Heart left ventricle (tissue), 16 donors: ENCODE results near the gene DPP9. TPM values are rescaled to one million over a fixed set of nuclear protein-coding genes. Genes with fewer than 3 reads are reported as not detected.

Experiments used
- ATAC-seq, 4 donors: fragments of 200-7000 bp; cut with Tn5 transposase; one replicate each; pipeline ENCODE4 v1.9.1; 2020 to 2022; ENCODE audit warnings: moderate library complexity in 4 of 4, mild to moderate bottlenecking in 3 of 4, moderate number of reproducible peaks in 1 of 4
- DNase-seq, 5 donors: peaks; one replicate each; pipeline ENCODE4 v3.0.0-alpha.2; 2020
- H3K27ac ChIP-seq, 12 donors: fragments of 200-600 bp; sonication (generic) in 4 of 12; one replicate each; pipeline versions ENCODE4 v1.5.0 to v1.8.0; 2016 to 2022; ENCODE audit warnings: mild to moderate bottlenecking in 2 of 12
- H3K27me3 ChIP-seq, 9 donors: fragments of 200-600 bp; sonication (generic) in 2 of 9; one replicate each; pipeline versions ENCODE4 v1.5.1 to v1.8.0; 2016 to 2022; ENCODE audit warnings: mild to moderate bottlenecking in 3 of 9
- H3K36me3 ChIP-seq, 9 donors: fragments of 200-600 bp; sonication (generic) in 2 of 9; one replicate each; pipeline versions ENCODE4 v1.5.0 to v1.8.0; 2018 to 2022; ENCODE audit warnings: mild to moderate bottlenecking in 2 of 9
- H3K4me1 ChIP-seq, 12 donors: fragments of 200-600 bp; sonication (generic) in 4 of 12; one replicate each; pipeline versions ENCODE4 v1.5.0 to v1.8.0; 2016 to 2022; ENCODE audit warnings: mild to moderate bottlenecking in 3 of 12
- H3K4me3 ChIP-seq, 12 donors: fragments of 200-600 bp; sonication (generic) in 4 of 12; one replicate each; pipeline versions ENCODE4 v1.5.0 to v1.8.0; 2017 to 2022; ENCODE audit warnings: mild to moderate bottlenecking in 9 of 12, moderate library complexity in 4 of 12
- H3K9me3 ChIP-seq, 12 donors: fragments of 200-600 bp; sonication (generic) in 4 of 12; one replicate each; pipeline versions ENCODE4 v1.5.0 to v1.8.0; 2016 to 2022; ENCODE audit warnings: mild to moderate bottlenecking in 1 of 12
- POLR2A ChIP-seq, 2 donors: fragments of 450-650 bp; IDR thresholded peaks; one replicate each; pipeline ENCODE4 v1.6.1; 2017; ENCODE audit warnings: antibody characterized with exemption in 2 of 2, mild to moderate bottlenecking in 2 of 2, moderate library complexity in 2 of 2
- WGBS, 4 donors: extraction: QIAGEN DNeasy Blood & Tissue Kit in 2 of 4; methylation state at CpG; one replicate each; pipeline versions ENCODE4 v1.1.5 to v1.1.7; 2013 to 2018; 5-methylcytosine and 5-hydroxymethylcytosine counted together
- intact Hi-C, 10 donors: fragments of 100-400 bp; cut with DNase I; formaldehyde crosslinking; loops; one replicate each; pipeline versions ENCODE4 v1.11.1 to v1.14.2; 2022
- polyA plus RNA-seq, 2 donors: library from polyadenylated mRNA; stranded (reverse); fragments of 200-250 nt; gene quantifications; one replicate each; pipeline ENCODE4 v1.2.3, GENCODE V29; 2013
- total RNA-seq, 9 donors: library from RNA; depleted of rRNA in 2 of 9; stranded (reverse); fragments of >200 nt in 2 of 9; fragmentation: NEBNext Ultra II Directional in 3 of 9; extraction: Animal tissue kit (Norgen Biotek cat#: 25700) in 3 of 9; gene quantifications; one replicate each; pipeline versions ENCODE4 v1.1.0 to v1.2.4, GENCODE V29; 2016 to 2023
- TF ChIP-seq, protein P1 (sequence below), 12 donors: fragments of 200-600 bp; sonication (generic) in 4 of 12; IDR thresholded peaks; one replicate each; pipeline versions ENCODE4 v1.5.0 to v1.8.0; 2018 to 2022; ENCODE audit warnings: antibody characterized with exemption in 12 of 12, mild to moderate bottlenecking in 5 of 12
- donor health status: ischemic (EF 13 %, LVEDD 7.1; RV severe dilation, severe dysfunction).
- donor health status: healthy with polysubstance abuse.
- donor health status: DM: no; HTN: yes; CAD: no.
- donor health status: DM: no; HTN: no; CAD: no.
- donor health status: ischemic (EF 25% LVEDD 6.9; RV normal size, moderate dysfunction).
- donor health status: ischemic (EF 25% LVEDD 5.7; RV mildly dilated, moderate dysfunction).
- donor health status: healthy.
- donor health status: DM: yes; HTN: yes; CAD: no.
- donor health status: ischemic (EF 35%, LVEDD 5.7; RV mildly dilated, moderate dysfunction).
- donor health status: nonischemic (EF 11% LVEDD 7.7; RV severe dilation, severe dysfunction).
- donor health status: DM: yes; HTN: yes; CAD: no.
- donor health status: PGD.
- donor health status: ischemic (EF 29% LVEDD 5.4; RV normal size, mild dysfunction).
- donor health status: nonischemic (EF 23%, LVEDD 6.1; RV moderate dilation, normal function).

Gene DPP9
- total and polyA plus RNA-seq, 11 donors: 30.7 to 65.2 (median 47.7) TPM

DNA sequence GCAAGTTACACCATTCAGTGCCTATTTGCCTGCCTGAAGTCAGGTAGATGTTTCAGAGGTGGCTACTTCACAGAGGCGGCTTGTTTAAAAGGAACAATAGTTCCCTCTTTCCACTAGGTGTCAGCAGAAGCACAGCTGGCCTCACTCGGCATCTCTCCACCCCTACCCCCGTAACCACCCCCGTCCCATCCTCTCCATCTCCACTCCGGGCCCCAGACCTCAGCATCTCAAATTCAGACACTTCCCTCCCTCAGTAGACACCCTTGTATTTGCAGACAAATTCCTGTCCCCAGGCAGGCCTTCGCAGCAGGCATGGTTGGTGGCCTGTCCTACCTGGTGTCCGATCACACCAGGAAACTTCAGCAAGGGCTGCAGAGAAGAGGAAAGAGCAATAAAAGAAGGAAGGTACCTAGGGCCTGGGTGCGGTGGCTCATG lies 9.1 kb upstream of the DPP9 start:
- intact Hi-C loops: loop anchor here (1.0 to 5.0 kb wide), 5 partner anchors 55 to 72 kb away; partner anchors contain the start of gene FEM1A (in 7 of the 10)
- no peak overlapping the region for H3K4me3 ChIP-seq

DNA sequence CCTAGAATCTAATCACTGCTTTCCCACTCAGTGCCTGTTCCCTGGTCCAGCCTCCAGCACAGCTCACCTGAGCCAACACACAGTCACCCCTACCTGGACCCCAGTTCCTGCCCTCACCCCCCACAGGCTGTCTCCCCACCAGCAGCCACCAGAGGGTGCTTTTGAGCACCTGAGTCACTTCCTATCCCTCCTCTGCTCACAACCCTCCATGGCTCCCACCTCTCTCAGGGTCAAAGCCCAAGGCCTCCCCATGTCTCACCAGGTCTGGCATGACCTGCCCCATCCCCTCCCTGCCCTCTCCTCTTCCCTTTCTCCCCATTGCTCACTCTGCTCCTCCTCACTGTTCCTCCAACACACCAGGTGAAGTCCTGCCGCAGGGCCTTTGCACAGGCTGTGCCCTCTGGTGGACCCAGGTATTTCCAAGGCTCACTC lies 7.1 kb upstream of the DPP9 start:
- DNase-seq: no peak
- intact Hi-C loops: loop anchor here in 4 of 10 donors (2.0 to 5.0 kb wide), 3 partner anchors 57 to 72 kb away; partner anchors contain the start of gene FEM1A (in 1 of the 4)

More for the DNA sequence above, 9.1 kb upstream of the DPP9 start:
- ATAC-seq (peak in 3 of 4 donors; percentile 84 to 92 (median 88)), DNase-seq (no peak)
- Histone ChIP-seq H3K27ac (no peak overlapping the region), H3K9me3 (no peaks in the 10 kb centered on the region), H3K36me3 (no peaks in the 10 kb centered on the region), H3K27me3 (no peaks in the 10 kb centered on the region), H3K4me1 (peaks cover 0 to 7% (median 0%) of the 10 kb centered on the region in 12 donors)
- 12 to 19% (median 15%) methylated on average over 8 of the region's 8 CpGs for WGBS, 4 donors
- TF ChIP-seq, protein P1, sequence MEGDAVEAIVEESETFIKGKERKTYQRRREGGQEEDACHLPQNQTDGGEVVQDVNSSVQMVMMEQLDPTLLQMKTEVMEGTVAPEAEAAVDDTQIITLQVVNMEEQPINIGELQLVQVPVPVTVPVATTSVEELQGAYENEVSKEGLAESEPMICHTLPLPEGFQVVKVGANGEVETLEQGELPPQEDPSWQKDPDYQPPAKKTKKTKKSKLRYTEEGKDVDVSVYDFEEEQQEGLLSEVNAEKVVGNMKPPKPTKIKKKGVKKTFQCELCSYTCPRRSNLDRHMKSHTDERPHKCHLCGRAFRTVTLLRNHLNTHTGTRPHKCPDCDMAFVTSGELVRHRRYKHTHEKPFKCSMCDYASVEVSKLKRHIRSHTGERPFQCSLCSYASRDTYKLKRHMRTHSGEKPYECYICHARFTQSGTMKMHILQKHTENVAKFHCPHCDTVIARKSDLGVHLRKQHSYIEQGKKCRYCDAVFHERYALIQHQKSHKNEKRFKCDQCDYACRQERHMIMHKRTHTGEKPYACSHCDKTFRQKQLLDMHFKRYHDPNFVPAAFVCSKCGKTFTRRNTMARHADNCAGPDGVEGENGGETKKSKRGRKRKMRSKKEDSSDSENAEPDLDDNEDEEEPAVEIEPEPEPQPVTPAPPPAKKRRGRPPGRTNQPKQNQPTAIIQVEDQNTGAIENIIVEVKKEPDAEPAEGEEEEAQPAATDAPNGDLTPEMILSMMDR (IDR thresholded peaks at IDR 0.05): peak; percentile 65 to 84 (median 76)
- no peak for TF ChIP-seq POLR2A (IDR thresholded peaks at IDR 0.05)

DNA sequence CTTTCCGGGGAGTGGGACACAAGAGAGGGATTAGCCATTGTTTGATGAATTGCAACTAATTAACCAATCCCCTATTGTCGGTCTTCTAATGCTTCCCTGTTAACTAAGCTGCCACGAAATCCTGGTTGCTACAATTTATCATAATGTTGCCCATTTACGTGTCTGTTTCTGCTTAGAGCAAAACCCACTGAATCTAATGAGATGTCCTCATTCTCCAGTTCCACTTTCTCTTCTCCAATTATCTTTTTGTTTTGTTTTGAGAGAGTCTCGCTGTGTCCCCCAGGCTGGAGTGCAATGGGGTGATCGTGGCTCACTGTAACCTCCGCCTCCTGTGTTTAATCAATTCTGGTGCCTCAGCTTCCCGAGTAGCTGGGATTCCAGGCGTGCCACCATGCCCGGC lies 5.2 kb upstream of the DPP9 start:
- 84 to 90% (median 86%) methylated on average over 10 of the region's 10 CpGs for WGBS, 4 donors
- H3K4me3 ChIP-seq: no peak overlapping the region
- H3K27me3 ChIP-seq: no peaks in the 10 kb centered on the region
- H3K27ac ChIP-seq: no peak overlapping the region
- ATAC-seq: no peak
- H3K36me3 ChIP-seq: no peaks in the 10 kb centered on the region
- H3K9me3 ChIP-seq: no peaks in the 10 kb centered on the region
- DNase-seq: no peak
- intact Hi-C loops: no loop called here
- TF ChIP-seq POLR2A (IDR thresholded peaks at IDR 0.05): no peak
- TF ChIP-seq, protein P1 (IDR thresholded peaks at IDR 0.05): no peak
- H3K4me1 ChIP-seq: peaks cover 0 to 17% (median 1%) of the 10 kb centered on the region in 12 donors

More for the DNA sequence above, 7.1 kb upstream of the DPP9 start:
- H3K27ac ChIP-seq: no peak overlapping the region
- no peaks in the 10 kb centered on the region for H3K9me3 ChIP-seq
- H3K4me3 ChIP-seq: no peak overlapping the region
- TF ChIP-seq POLR2A (IDR thresholded peaks at IDR 0.05): no peak
- TF ChIP-seq, protein P1 (IDR thresholded peaks at IDR 0.05): peak; percentile 17 to 51 (median 42)
- H3K4me1 ChIP-seq: peaks cover 0 to 7% (median 0%) of the 10 kb centered on the region in 12 donors
- ATAC-seq: peak in 2 of 4 donors; percentile 35 to 48
- H3K27me3 ChIP-seq: no peaks in the 10 kb centered on the region
- no peaks in the 10 kb centered on the region for H3K36me3 ChIP-seq
- WGBS, 4 donors: 97 to 100% (median 99%) methylated on average over 1 of the region's 1 CpG

DNA sequence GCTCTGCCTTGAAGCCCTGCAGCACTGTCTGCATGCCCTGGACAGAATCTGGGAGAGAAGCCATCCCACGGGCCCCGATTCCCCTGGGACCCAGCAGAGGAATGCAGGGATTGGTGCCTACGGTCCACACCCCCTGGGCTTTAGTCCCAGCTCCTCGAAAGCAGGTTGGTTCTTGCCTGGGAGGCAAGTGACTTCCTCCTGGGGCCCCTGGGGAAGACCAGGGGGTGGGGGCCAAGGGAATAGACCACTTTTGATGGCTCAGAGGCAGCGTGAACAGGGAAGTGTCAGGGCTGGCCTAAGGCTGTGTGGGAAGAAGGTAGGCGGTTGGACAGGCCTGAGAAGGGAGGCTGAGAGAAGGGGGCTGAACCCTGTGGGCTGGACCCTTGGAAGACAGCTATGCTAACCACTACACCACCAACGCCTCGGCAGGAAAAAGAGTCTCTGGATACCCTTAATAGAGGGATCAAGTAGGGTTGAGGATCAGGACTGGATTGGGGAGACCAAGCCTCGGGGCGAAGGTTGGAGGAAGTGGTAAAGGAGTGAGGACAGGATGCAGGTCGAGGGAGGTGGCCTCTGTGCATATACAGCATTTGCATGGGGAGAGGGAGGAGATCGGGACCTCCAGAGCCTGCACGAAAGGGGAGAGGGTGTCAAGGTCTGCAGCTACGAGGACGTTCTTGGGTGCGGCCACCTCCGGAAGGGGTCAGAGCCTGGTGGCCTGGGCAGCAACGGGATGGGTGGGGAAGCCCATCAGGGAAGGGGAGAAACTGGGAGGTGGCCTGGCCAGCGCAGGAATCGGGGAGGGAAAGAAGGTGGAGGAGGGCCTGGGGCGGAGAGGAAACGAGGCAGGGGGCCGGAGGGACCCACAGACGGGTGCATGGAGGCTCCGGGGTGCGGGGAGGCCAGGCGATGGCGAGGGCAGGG lies 709 bp downstream of the DPP9 start:
- Histone ChIP-seq H3K27ac (peak overlapping the region; percentile 83 to 97 (median 93)), H3K36me3 (peaks cover 0 to 43% (median 32%) of the 10 kb centered on the region in 9 donors), H3K4me1 (peaks cover 0 to 43% (median 16%) of the 10 kb centered on the region in 12 donors), H3K4me3 (peak overlapping the region; percentile 75 to 99 (median 94)), H3K27me3 (no peaks in the 10 kb centered on the region), H3K9me3 (no peaks in the 10 kb centered on the region)
- DNase-seq: peak in 2 of 5 donors; percentile 55 to 63
- WGBS, 4 donors: 0 to 5% (median 3%) methylated on average over 27 to 28 of the region's 28 CpGs
- TF ChIP-seq, protein P1 (IDR thresholded peaks at IDR 0.05): no peak
- TF ChIP-seq POLR2A (IDR thresholded peaks at IDR 0.05): no peak
- ATAC-seq: peak in 1 of 4 donors; percentile 1
- intact Hi-C loops: loop anchor here in 4 of 10 donors (5.0 kb wide), 5 partner anchors 51 to 959 kb away; partner anchors contain the start of genes FEM1A (in 1 of the 4), HSD11B1L (in 1 of the 4), KDM4B (in 1 of the 4) and MICOS13 (in 1 of the 4)
